Upper lobe of left lung (tissue), 4 donors: ENCODE measurements around the gene PCDHGA12.

ENCODE experiments used
- CTCF ChIP-seq, 6 experiments: fragments of 450-650 bp in 4 of 6; fragments of 200-600 bp in 2 of 6; sonication (generic) in 2 of 6; IDR thresholded peaks; one replicate each; pipeline ENCODE4 v1.5.1; 2016 to 2019; ENCODE audit warnings: antibody characterized with exemption in 6 of 6
- POLR2AphosphoS5 ChIP-seq, 2 donors: sonication (generic); formaldehyde crosslinking; IDR thresholded peaks; one replicate each; pipeline ENCODE4 v1.5.1; 2017; ENCODE audit warnings: antibody characterized with exemption in 2 of 2

GRCh38 chr5:141434006-141434405, 3.7 kb downstream of the PCDHGA12 start:
- no peak for TF ChIP-seq CTCF (IDR thresholded peaks at IDR 0.05)
- no peak for TF ChIP-seq POLR2AphosphoS5 (IDR thresholded peaks at IDR 0.05)
